Measurements from ENCODE around the gene CAV1. TPM values are rescaled to one million over a fixed set of nuclear protein-coding genes. Genes with fewer than 3 reads are reported as not detected.

CAV1 gene
- total RNA-seq, 1 experiment from 2014 or later = 20.2 TPM

- H4K91ac ChIP-seq (ENCODE audit: insufficient read length, low read depth, low read length) = no peak overlapping the region
- H3K18ac ChIP-seq (ENCODE audit: insufficient read length, low read depth, low read length) = no peak overlapping the region
- Mint-ChIP-seq H3K9me3 (no peaks in the 10 kb centered on the region), H3K4me1 (peaks cover 7 to 12% of the 10 kb centered on the region in 2 experiments), H3K27me3 (ENCODE audit: low read depth) (peaks cover 14% of the 10 kb centered on the region), H3K36me3 (ENCODE audit: insufficient read depth in 1 of 3, low read depth in 3 of 3) (no peaks in the 10 kb centered on the region), H3K4me3 (no peak overlapping the region), H3K27ac (no peak overlapping the region)
- H3K23ac ChIP-seq (ENCODE audit: insufficient read length, low read depth, low read length) = no peak overlapping the region
- H3K14ac ChIP-seq (ENCODE audit: insufficient read depth, low read length) = no peak overlapping the region
- no peak overlapping the region for H2AFZ ChIP-seq (ENCODE audit: low read length)
- H2AK5ac ChIP-seq (ENCODE audit: insufficient read length, low read length) = no peak overlapping the region
- no peak overlapping the region for H3T11ph ChIP-seq (ENCODE audit: low read length)
- no peaks in the 10 kb centered on the region; the same call in 1 of the 2 replicates for H3K27me3 ChIP-seq (ENCODE audit: insufficient read depth, low read length)
- no peaks in the 10 kb centered on the region for H3K9me3 ChIP-seq (ENCODE audit: control insufficient read depth, low read depth, low read length)
- no peak for DNase-seq
- no peak overlapping the region for H2BK12ac ChIP-seq (ENCODE audit: insufficient read length, low read depth, low read length)
- no peak overlapping the region for H4K5ac ChIP-seq (ENCODE audit: insufficient read length, low read depth, low read length)
- H3K79me1 ChIP-seq (ENCODE audit: insufficient read depth, low read depth, low read length, poor library complexity, severe bottlenecking) = no peaks in the 10 kb centered on the region
- no peak overlapping the region for H2BK5ac ChIP-seq (ENCODE audit: insufficient read length, low read length)
- H3K23me2 ChIP-seq (ENCODE audit: insufficient read length, low read depth, low read length, poor library complexity, severe bottlenecking) = peaks cover 3% of the 10 kb centered on the region
- no peak overlapping the region for H2BK120ac ChIP-seq (ENCODE audit: low read depth, low read length, poor library complexity, severe bottlenecking)
- no peak overlapping the region for H3K4ac ChIP-seq (ENCODE audit: low read depth, low read length)
- no peaks in the 10 kb centered on the region for H4K20me1 ChIP-seq (ENCODE audit: control insufficient read depth, insufficient read depth, insufficient read length)
- H3K4me2 ChIP-seq (ENCODE audit: insufficient read depth, insufficient read length, low read length) = no peak overlapping the region
- no peaks in the 10 kb centered on the region for H3K4me1 ChIP-seq (ENCODE audit: insufficient read depth, low read length)
- H2BK15ac ChIP-seq (ENCODE audit: low read depth, low read length) = no peak overlapping the region
- WGBS (ENCODE audit: extremely low coverage, insufficient read length, low lambda C conversion rate) = no CpG with 5 or more reads among the region's 2 CpGs
- no peak overlapping the region for H4K8ac ChIP-seq (replicated peaks; ENCODE audit: insufficient read length, low read depth, low read length)
- TF ChIP-seq, protein P1, sequence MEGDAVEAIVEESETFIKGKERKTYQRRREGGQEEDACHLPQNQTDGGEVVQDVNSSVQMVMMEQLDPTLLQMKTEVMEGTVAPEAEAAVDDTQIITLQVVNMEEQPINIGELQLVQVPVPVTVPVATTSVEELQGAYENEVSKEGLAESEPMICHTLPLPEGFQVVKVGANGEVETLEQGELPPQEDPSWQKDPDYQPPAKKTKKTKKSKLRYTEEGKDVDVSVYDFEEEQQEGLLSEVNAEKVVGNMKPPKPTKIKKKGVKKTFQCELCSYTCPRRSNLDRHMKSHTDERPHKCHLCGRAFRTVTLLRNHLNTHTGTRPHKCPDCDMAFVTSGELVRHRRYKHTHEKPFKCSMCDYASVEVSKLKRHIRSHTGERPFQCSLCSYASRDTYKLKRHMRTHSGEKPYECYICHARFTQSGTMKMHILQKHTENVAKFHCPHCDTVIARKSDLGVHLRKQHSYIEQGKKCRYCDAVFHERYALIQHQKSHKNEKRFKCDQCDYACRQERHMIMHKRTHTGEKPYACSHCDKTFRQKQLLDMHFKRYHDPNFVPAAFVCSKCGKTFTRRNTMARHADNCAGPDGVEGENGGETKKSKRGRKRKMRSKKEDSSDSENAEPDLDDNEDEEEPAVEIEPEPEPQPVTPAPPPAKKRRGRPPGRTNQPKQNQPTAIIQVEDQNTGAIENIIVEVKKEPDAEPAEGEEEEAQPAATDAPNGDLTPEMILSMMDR (conservative IDR thresholded peaks at IDR 0.05) = no peak
- H3K27ac ChIP-seq (ENCODE audit: insufficient read length, low read depth, low read length) = no peak overlapping the region
- H2BK20ac ChIP-seq (ENCODE audit: low read depth, low read length, poor library complexity, severe bottlenecking) = no peak overlapping the region
- no peaks in the 10 kb centered on the region for H3K79me2 ChIP-seq (ENCODE audit: insufficient read depth, low read length)
- H3K56ac ChIP-seq (ENCODE audit: insufficient read length, low read depth, low read length) = no peak overlapping the region
- H3K9ac ChIP-seq (ENCODE audit: extremely low read depth, insufficient read length, low read length) = no peak overlapping the region
Observed at GRCh38 chr7:116505278-116505677, 19.6 kb upstream of the CAV1 start.

All from H9 (cell line).